ENCODE results near the gene FAR1.
"Not testable (repeated sequence)": the region's sequence is repeated elsewhere in the genome, so short reads cannot be mapped to it uniquely, and the experiment has no call there.

FAR1 gene

GRCh38 chr11:13705710-13706109, 37.2 kb downstream of the FAR1 start:
- Mint-ChIP-seq H3K27me3 (no peaks in the 10 kb centered on the region), H3K4me3 (no peak overlapping the region), H3K9me3 (no peaks in the 10 kb centered on the region), H3K27ac (no peak overlapping the region), H3K36me3 (ENCODE audit: low read depth) (peaks cover 45% of the 10 kb centered on the region), H3K4me1 (no peaks in the 10 kb centered on the region)
- ATAC-seq (no peak), DNase-seq (no peak)

DNA sequence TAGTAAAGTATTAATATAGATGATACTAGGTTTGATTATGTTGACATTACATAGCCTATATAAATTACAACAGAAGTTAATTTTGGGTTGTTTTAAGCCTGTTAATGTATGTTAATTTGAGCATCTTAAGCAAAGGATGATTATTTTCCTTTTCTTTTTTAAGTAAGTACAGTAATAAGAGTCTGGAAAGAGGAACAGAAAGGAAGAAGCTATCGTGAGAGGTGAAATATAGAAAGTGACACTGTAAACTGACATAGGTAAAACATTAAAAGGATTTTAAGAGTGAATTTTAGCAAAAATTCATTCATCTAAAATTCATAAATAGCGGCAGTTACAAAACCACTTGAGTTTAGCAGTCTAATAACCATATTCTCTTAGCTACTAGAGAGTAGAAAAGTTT, 45.5 kb downstream of the FAR1 start:
- H3K9me3 Mint-ChIP-seq, result no peaks in the 10 kb centered on the region
- ATAC-seq (no peak), DNase-seq (no peak)
- H3K4me3 Mint-ChIP-seq, result no peak overlapping the region
- H3K27ac Mint-ChIP-seq, result no peak overlapping the region
- no peaks in the 10 kb centered on the region for H3K4me1 Mint-ChIP-seq
- H3K27me3 Mint-ChIP-seq, result no peaks in the 10 kb centered on the region
- peaks cover 59% of the 10 kb centered on the region for H3K36me3 Mint-ChIP-seq (ENCODE audit: low read depth)

DNA sequence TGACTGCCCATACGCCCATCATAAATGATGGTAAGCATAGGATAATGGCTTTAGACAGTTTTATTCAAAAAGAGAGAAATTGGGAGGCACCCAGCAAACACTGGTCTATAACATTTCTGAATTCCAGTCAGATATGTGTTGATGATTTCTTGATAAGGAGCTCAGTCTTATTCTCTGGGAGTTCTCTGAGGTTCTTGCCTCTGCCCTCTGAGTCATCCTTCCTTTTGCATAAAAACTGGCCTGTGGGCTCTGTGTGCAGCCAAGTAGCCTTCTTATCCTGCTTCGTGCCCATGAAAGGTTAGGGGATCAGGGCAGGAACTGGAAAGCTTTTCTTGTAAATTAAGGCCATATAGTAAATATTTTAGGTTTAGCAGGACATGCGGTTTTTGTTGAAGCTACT, 48.9 kb downstream of the FAR1 start:
- Mint-ChIP-seq H3K4me3 (no peak overlapping the region), H3K27ac (no peak overlapping the region), H3K4me1 (no peaks in the 10 kb centered on the region), H3K36me3 (ENCODE audit: low read depth) (peaks cover 47% of the 10 kb centered on the region), H3K27me3 (no peaks in the 10 kb centered on the region), H3K9me3 (no peaks in the 10 kb centered on the region)
- no peak for DNase-seq
- no peak for ATAC-seq

GRCh38 chr11:13718394-13718793, 49.9 kb downstream of the FAR1 start:
- ATAC-seq, result no peak
- H3K4me3 Mint-ChIP-seq, result no peak overlapping the region
- no peak for DNase-seq
- H3K36me3 Mint-ChIP-seq (ENCODE audit: low read depth), result peaks cover 50% of the 10 kb centered on the region
- no peaks in the 10 kb centered on the region for H3K27me3 Mint-ChIP-seq
- H3K27ac Mint-ChIP-seq, result no peak overlapping the region
- no peaks in the 10 kb centered on the region for H3K9me3 Mint-ChIP-seq
- no peaks in the 10 kb centered on the region for H3K4me1 Mint-ChIP-seq

- Mint-ChIP-seq H3K27me3 (no peaks in the 10 kb centered on the region), H3K27ac (no peak overlapping the region), H3K4me1 (no peaks in the 10 kb centered on the region), H3K4me3 (no peak overlapping the region), H3K9me3 (no peaks in the 10 kb centered on the region), H3K36me3 (ENCODE audit: low read depth) (peaks cover 42% of the 10 kb centered on the region)
- no peak for ATAC-seq
- DNase-seq, result no peak
Measured at GRCh38 chr11:13720940-13721339, 52.5 kb downstream of the FAR1 start.

GRCh38 chr11:13721760-13722159, 53.3 kb downstream of the FAR1 start:
- no peaks in the 10 kb centered on the region for H3K4me1 Mint-ChIP-seq
- ATAC-seq, result no peak
- no peak overlapping the region for H3K4me3 Mint-ChIP-seq
- no peaks in the 10 kb centered on the region for H3K27me3 Mint-ChIP-seq
- H3K9me3 Mint-ChIP-seq, result no peaks in the 10 kb centered on the region
- peaks cover 44% of the 10 kb centered on the region for H3K36me3 Mint-ChIP-seq (ENCODE audit: low read depth)
- no peak for DNase-seq
- no peak overlapping the region for H3K27ac Mint-ChIP-seq

GRCh38 chr11:13726456-13726855, 58.0 kb downstream of the FAR1 start:
- H3K9me3 Mint-ChIP-seq, result no peaks in the 10 kb centered on the region
- no peaks in the 10 kb centered on the region for H3K4me1 Mint-ChIP-seq
- no peaks in the 10 kb centered on the region for H3K27me3 Mint-ChIP-seq
- ATAC-seq, result no peak
- no peak for DNase-seq
- peaks cover 54% of the 10 kb centered on the region for H3K36me3 Mint-ChIP-seq (ENCODE audit: low read depth)
- H3K4me3 Mint-ChIP-seq, result no peak overlapping the region
- no peak overlapping the region for H3K27ac Mint-ChIP-seq

GRCh38 chr11:13728076-13728475, 59.6 kb downstream of the FAR1 start:
- Mint-ChIP-seq H3K4me1 (no peaks in the 10 kb centered on the region), H3K9me3 (no peaks in the 10 kb centered on the region), H3K27ac (no peak overlapping the region), H3K36me3 (ENCODE audit: low read depth) (peaks cover 49% of the 10 kb centered on the region), H3K27me3 (no peaks in the 10 kb centered on the region), H3K4me3 (no peak overlapping the region)
- ATAC-seq, result no peak
- no peak for DNase-seq

DNA sequence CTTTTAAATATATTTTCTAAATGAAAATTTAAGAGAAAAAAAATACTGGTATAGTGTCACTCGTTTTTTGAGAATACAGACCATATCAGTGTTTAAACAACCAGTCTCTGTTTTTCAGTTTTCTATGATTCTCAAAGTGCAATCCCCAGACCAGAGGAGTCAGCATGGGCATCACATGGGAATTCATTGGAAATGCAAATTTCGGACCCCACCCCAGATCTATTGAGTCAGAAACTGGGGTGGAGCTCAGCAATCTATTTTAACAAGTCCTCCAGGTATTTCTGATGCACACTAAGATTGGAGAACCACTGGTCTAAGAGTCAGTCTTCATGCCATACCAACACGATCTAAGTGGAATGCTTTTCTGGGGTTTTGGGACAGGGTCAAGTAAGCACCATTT, 66.1 kb downstream of the FAR1 start:
- Mint-ChIP-seq H3K4me3 (no peak overlapping the region), H3K27ac (no peak overlapping the region), H3K27me3 (no peaks in the 10 kb centered on the region), H3K4me1 (no peaks in the 10 kb centered on the region), H3K36me3 (ENCODE audit: low read depth) (peaks cover 6% of the 10 kb centered on the region), H3K9me3 (no peaks in the 10 kb centered on the region)
- ATAC-seq (no peak), DNase-seq (no peak)

GRCh38 chr11:13745165-13745564, 76.7 kb downstream of the FAR1 start:
- no peak overlapping the region for H3K4me3 Mint-ChIP-seq
- peaks cover 31% of the 10 kb centered on the region for H3K27me3 Mint-ChIP-seq
- no peak for ATAC-seq

DNA sequence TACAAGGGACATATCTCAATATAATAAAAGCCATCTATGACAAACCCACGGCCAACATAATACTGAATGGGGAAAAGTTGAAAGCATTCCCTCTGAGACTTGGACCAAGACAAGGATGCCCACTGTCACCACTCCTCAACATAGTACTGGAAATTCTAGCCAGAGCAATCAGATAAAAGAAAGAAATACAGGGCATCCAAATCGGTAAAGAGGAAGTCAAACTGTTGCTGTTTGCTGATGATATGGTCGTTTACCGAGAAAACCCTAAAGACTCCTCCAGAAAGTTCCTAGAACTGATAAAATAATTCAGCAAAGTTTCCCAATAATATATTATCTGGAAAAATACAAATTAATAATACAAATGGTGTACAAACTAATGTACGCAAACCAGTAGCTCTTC, 84.8 kb downstream of the FAR1 start:
- H3K27ac Mint-ChIP-seq, DNase-seq: not testable (repeated sequence)

More at GRCh38 chr11:13745165-13745564, 76.7 kb downstream of the FAR1 start:
- Mint-ChIP-seq H3K9me3 (no peaks in the 10 kb centered on the region), H3K4me1 (no peaks in the 10 kb centered on the region), H3K36me3 (ENCODE audit: low read depth) (no peaks in the 10 kb centered on the region), H3K27ac (no peak overlapping the region)
- no peak for DNase-seq

GRCh38 chr11:13759050-13759449, 90.6 kb downstream of the FAR1 start:
- no peaks in the 10 kb centered on the region for H3K27me3 Mint-ChIP-seq
- ATAC-seq (no peak), DNase-seq (no peak)
- H3K9me3 Mint-ChIP-seq, result no peaks in the 10 kb centered on the region
- H3K4me1 Mint-ChIP-seq, result no peaks in the 10 kb centered on the region
- no peaks in the 10 kb centered on the region for H3K36me3 Mint-ChIP-seq (ENCODE audit: low read depth)
- H3K4me3 Mint-ChIP-seq, result no peak overlapping the region
- H3K27ac Mint-ChIP-seq, result no peak overlapping the region

More for the DNA sequence above, 84.8 kb downstream of the FAR1 start:
- not testable (repeated sequence) for H3K36me3 Mint-ChIP-seq (ENCODE audit: low read depth); H3K4me1 Mint-ChIP-seq; H3K9me3 Mint-ChIP-seq; H3K4me3 Mint-ChIP-seq; ATAC-seq
- H3K27me3 Mint-ChIP-seq, result peaks cover 11% of the 10 kb centered on the region

DNA sequence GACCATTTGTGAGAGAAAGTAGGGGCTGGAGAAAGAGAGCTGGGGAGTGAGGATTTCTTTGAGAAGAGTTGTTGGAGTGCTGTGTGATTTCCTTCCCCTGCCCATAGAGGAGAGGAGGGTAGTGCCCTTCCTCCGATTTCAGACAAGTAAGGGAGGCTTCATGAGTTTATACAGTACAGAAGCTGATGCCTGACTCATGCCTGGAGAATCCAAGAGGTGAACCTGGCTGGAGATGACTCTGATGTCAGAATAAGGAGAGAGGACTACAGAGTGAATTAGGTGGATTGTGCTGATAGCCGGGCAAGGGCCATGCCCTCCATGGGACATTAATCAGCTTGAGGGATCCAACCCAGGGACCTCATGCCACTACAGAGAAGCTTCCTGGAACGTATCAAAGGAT, 91.6 kb downstream of the FAR1 start:
- H3K4me3 Mint-ChIP-seq, result no peak overlapping the region
- ATAC-seq, result no peak
- DNase-seq, result no peak
- no peaks in the 10 kb centered on the region for H3K27me3 Mint-ChIP-seq
- no peak overlapping the region for H3K27ac Mint-ChIP-seq
- no peaks in the 10 kb centered on the region for H3K9me3 Mint-ChIP-seq
- no peaks in the 10 kb centered on the region for H3K4me1 Mint-ChIP-seq
- H3K36me3 Mint-ChIP-seq (ENCODE audit: low read depth), result no peaks in the 10 kb centered on the region

- ATAC-seq, result no peak
- no peaks in the 10 kb centered on the region for H3K4me1 Mint-ChIP-seq
- H3K36me3 Mint-ChIP-seq (ENCODE audit: low read depth), result no peaks in the 10 kb centered on the region
- DNase-seq, result no peak
- H3K27ac Mint-ChIP-seq, result no peak overlapping the region
- no peak overlapping the region for H3K4me3 Mint-ChIP-seq
- no peaks in the 10 kb centered on the region for H3K9me3 Mint-ChIP-seq
- H3K27me3 Mint-ChIP-seq, result no peaks in the 10 kb centered on the region
Measured at GRCh38 chr11:13761250-13761649, 92.8 kb downstream of the FAR1 start.

DNA sequence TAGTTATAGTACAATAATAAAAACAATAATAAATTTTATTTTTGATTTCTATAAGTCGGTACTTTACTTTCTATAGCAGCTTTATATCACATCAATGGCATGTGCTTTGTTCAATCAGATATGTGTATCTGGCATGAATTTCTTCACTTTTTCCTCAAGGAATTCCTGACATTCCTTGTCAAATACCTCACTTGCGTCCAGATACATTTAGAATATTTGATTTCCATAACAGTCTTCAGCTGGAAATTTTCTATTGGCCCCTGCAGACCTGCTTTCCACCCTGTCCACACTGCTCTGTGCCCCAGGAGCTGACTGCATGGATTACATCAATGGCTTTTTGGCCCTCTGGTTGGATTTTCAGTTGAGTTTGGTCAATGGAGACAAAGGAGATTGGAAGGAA, 93.2 kb downstream of the FAR1 start:
- ATAC-seq (no peak), DNase-seq (no peak)
- Mint-ChIP-seq H3K27me3 (no peaks in the 10 kb centered on the region), H3K4me1 (no peaks in the 10 kb centered on the region), H3K27ac (no peak overlapping the region), H3K36me3 (ENCODE audit: low read depth) (no peaks in the 10 kb centered on the region), H3K4me3 (no peak overlapping the region), H3K9me3 (no peaks in the 10 kb centered on the region)

DNA sequence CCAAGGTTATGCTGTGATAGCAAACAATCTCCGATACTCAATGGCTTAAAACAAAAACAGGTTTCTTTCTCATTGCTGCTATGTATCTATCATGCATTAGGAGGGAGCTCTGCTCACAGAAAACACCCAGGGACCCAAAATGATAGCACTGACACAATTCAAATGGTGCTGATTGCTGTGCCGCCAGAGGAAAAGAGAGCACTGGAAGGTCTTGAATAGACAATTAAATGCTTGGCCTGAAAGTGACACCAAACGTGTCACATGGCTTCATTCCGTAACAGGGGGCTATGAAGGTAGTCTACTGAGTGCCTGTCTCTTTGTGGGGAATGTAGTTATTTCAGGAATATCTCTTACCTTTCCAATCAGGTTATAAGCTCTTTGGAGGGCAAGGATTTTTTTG, 94.2 kb downstream of the FAR1 start:
- H3K9me3 Mint-ChIP-seq, result no peaks in the 10 kb centered on the region
- no peaks in the 10 kb centered on the region for H3K27me3 Mint-ChIP-seq
- no peak for DNase-seq
- no peaks in the 10 kb centered on the region for H3K4me1 Mint-ChIP-seq
- H3K4me3 Mint-ChIP-seq, result no peak overlapping the region
- no peaks in the 10 kb centered on the region for H3K36me3 Mint-ChIP-seq (ENCODE audit: low read depth)
- no peak for ATAC-seq
- H3K27ac Mint-ChIP-seq, result no peak overlapping the region

Data from activated naive CD8-positive, alpha-beta T cell treated with anti-CD3 and anti-CD28 coated beads, Interleukin-2, amount 50 U/mL, for 24 hours (primary cell).